Activated naive CD8-positive, alpha-beta T cell (primary cell): ENCODE results near the gene POLD1.

Experiments used
- H3K27ac Mint-ChIP-seq: one replicate; pipeline ENCODE4 v1.8.0; 2021; ENCODE audit warnings: mixed read lengths
- H3K27me3 Mint-ChIP-seq: one replicate; pipeline ENCODE4 v1.8.0; 2021; ENCODE audit warnings: mixed read lengths
- H3K36me3 Mint-ChIP-seq: one replicate; pipeline ENCODE4 v1.8.0; 2021; ENCODE audit warnings: mixed read lengths
- H3K4me1 Mint-ChIP-seq: one replicate; pipeline ENCODE4 v1.8.0; 2021; ENCODE audit warnings: low read depth, mixed read lengths
- H3K4me3 Mint-ChIP-seq: one replicate; pipeline ENCODE4 v1.8.0; 2021; ENCODE audit warnings: mild to moderate bottlenecking, mixed read lengths
- H3K9me3 Mint-ChIP-seq: one replicate; pipeline ENCODE4 v1.8.0; 2021; ENCODE audit warnings: low read depth, mixed read lengths

Gene POLD1

GRCh38 chr19:50450369-50451222 is 66.4 kb downstream of the POLD1 start:
- Mint-ChIP-seq H3K27ac (no peak overlapping the region), H3K4me1 (no peaks in the 10 kb centered on the region), H3K9me3 (no peaks in the 10 kb centered on the region), H3K27me3 (no peaks in the 10 kb centered on the region), H3K36me3 (no peaks in the 10 kb centered on the region), H3K4me3 (no peak overlapping the region)

GRCh38 chr19:50451223-50451534 is 67.0 kb downstream of the POLD1 start:
- no peaks in the 10 kb centered on the region for H3K4me1 Mint-ChIP-seq
- H3K4me3 Mint-ChIP-seq = no peak overlapping the region
- no peaks in the 10 kb centered on the region for H3K27me3 Mint-ChIP-seq
- no peak overlapping the region for H3K27ac Mint-ChIP-seq
- no peaks in the 10 kb centered on the region for H3K9me3 Mint-ChIP-seq
- H3K36me3 Mint-ChIP-seq = no peaks in the 10 kb centered on the region

GRCh38 chr19:50453243-50453642 is 69.1 kb downstream of the POLD1 start:
- no peak overlapping the region for H3K4me3 Mint-ChIP-seq
- H3K9me3 Mint-ChIP-seq = no peaks in the 10 kb centered on the region
- H3K36me3 Mint-ChIP-seq = peaks cover 2% of the 10 kb centered on the region
- H3K27me3 Mint-ChIP-seq = peaks cover 9% of the 10 kb centered on the region
- H3K27ac Mint-ChIP-seq = no peak overlapping the region
- no peaks in the 10 kb centered on the region for H3K4me1 Mint-ChIP-seq

GRCh38 chr19:50455992-50456391 is 71.8 kb downstream of the POLD1 start:
- Mint-ChIP-seq H3K4me1 (no peaks in the 10 kb centered on the region), H3K36me3 (peaks cover 2% of the 10 kb centered on the region), H3K9me3 (no peaks in the 10 kb centered on the region), H3K4me3 (no peak overlapping the region), H3K27me3 (peaks cover 11% of the 10 kb centered on the region), H3K27ac (no peak overlapping the region)

GRCh38 chr19:50457300-50457699 is 73.2 kb downstream of the POLD1 start:
- peaks cover 2% of the 10 kb centered on the region for H3K36me3 Mint-ChIP-seq
- peaks cover 3% of the 10 kb centered on the region for H3K4me1 Mint-ChIP-seq
- no peak overlapping the region for H3K4me3 Mint-ChIP-seq
- H3K27ac Mint-ChIP-seq = no peak overlapping the region
- H3K27me3 Mint-ChIP-seq = peaks cover 11% of the 10 kb centered on the region
- H3K9me3 Mint-ChIP-seq = no peaks in the 10 kb centered on the region

GRCh38 chr19:50458396-50459066 is 74.4 kb downstream of the POLD1 start:
- Mint-ChIP-seq H3K27me3 (peaks cover 13% of the 10 kb centered on the region), H3K9me3 (no peaks in the 10 kb centered on the region), H3K36me3 (peaks cover 2% of the 10 kb centered on the region), H3K27ac (no peak overlapping the region), H3K4me1 (peaks cover 3% of the 10 kb centered on the region), H3K4me3 (no peak overlapping the region)

- Mint-ChIP-seq H3K9me3 (no peaks in the 10 kb centered on the region), H3K4me1 (peaks cover 3% of the 10 kb centered on the region), H3K36me3 (peaks cover 2% of the 10 kb centered on the region), H3K27me3 (peaks cover 13% of the 10 kb centered on the region), H3K4me3 (no peak overlapping the region), H3K27ac (no peak overlapping the region)
Observed at GRCh38 chr19:50459067-50459456, 74.9 kb downstream of the POLD1 start.

GRCh38 chr19:50459638-50460037 is 75.5 kb downstream of the POLD1 start:
- H3K9me3 Mint-ChIP-seq = no peaks in the 10 kb centered on the region
- peaks cover 2% of the 10 kb centered on the region for H3K36me3 Mint-ChIP-seq
- H3K4me1 Mint-ChIP-seq = peaks cover 3% of the 10 kb centered on the region
- no peak overlapping the region for H3K27ac Mint-ChIP-seq
- peaks cover 13% of the 10 kb centered on the region for H3K27me3 Mint-ChIP-seq
- H3K4me3 Mint-ChIP-seq = no peak overlapping the region

GRCh38 chr19:50460161-50460765 is 76.1 kb downstream of the POLD1 start:
- Mint-ChIP-seq H3K4me3 (no peak overlapping the region), H3K9me3 (no peaks in the 10 kb centered on the region), H3K27me3 (peaks cover 13% of the 10 kb centered on the region), H3K36me3 (peaks cover 2% of the 10 kb centered on the region), H3K27ac (no peak overlapping the region), H3K4me1 (peaks cover 3% of the 10 kb centered on the region)

- no peak overlapping the region for H3K4me3 Mint-ChIP-seq
- H3K27ac Mint-ChIP-seq = no peak overlapping the region
- H3K4me1 Mint-ChIP-seq = peaks cover 3% of the 10 kb centered on the region
- no peaks in the 10 kb centered on the region for H3K9me3 Mint-ChIP-seq
- H3K27me3 Mint-ChIP-seq = peaks cover 13% of the 10 kb centered on the region
- peaks cover 2% of the 10 kb centered on the region for H3K36me3 Mint-ChIP-seq
Observed at GRCh38 chr19:50461066-50461875, 77.1 kb downstream of the POLD1 start.

- H3K9me3 Mint-ChIP-seq = no peaks in the 10 kb centered on the region
- peaks cover 3% of the 10 kb centered on the region for H3K4me1 Mint-ChIP-seq
- H3K27ac Mint-ChIP-seq = no peak overlapping the region
- H3K4me3 Mint-ChIP-seq = no peak overlapping the region
- no peaks in the 10 kb centered on the region for H3K36me3 Mint-ChIP-seq
- H3K27me3 Mint-ChIP-seq = peaks cover 4% of the 10 kb centered on the region
Observed at GRCh38 chr19:50462970-50463369, 78.8 kb downstream of the POLD1 start.

- Mint-ChIP-seq H3K9me3 (no peaks in the 10 kb centered on the region), H3K36me3 (no peaks in the 10 kb centered on the region), H3K4me3 (no peak overlapping the region), H3K27ac (no peak overlapping the region), H3K4me1 (peaks cover 3% of the 10 kb centered on the region), H3K27me3 (peaks cover 4% of the 10 kb centered on the region)
Observed at GRCh38 chr19:50464348-50464747, 80.2 kb downstream of the POLD1 start.

- Mint-ChIP-seq H3K9me3 (no peaks in the 10 kb centered on the region), H3K36me3 (no peaks in the 10 kb centered on the region), H3K4me3 (no peak overlapping the region), H3K27ac (no peak overlapping the region), H3K4me1 (peaks cover 3% of the 10 kb centered on the region), H3K27me3 (peaks cover 4% of the 10 kb centered on the region)
Observed at GRCh38 chr19:50465000-50465399, 80.9 kb downstream of the POLD1 start.

- no peaks in the 10 kb centered on the region for H3K36me3 Mint-ChIP-seq
- peaks cover 2% of the 10 kb centered on the region for H3K4me1 Mint-ChIP-seq
- H3K27me3 Mint-ChIP-seq = peaks cover 2% of the 10 kb centered on the region
- no peak overlapping the region for H3K4me3 Mint-ChIP-seq
- no peaks in the 10 kb centered on the region for H3K9me3 Mint-ChIP-seq
- H3K27ac Mint-ChIP-seq = no peak overlapping the region
Observed at GRCh38 chr19:50465986-50466705, 82.0 kb downstream of the POLD1 start.
